Hindlimb muscle (tissue), 1 donor: ENCODE data around the gene CH25H. TPM values are rescaled to one million over a fixed set of nuclear protein-coding genes. Genes with fewer than 3 reads are reported as not detected.

Source experiments
- DNase-seq: peaks from one replicate; pipeline ENCODE4 v3.0.0-alpha.2; 2013
- polyA plus RNA-seq: library from polyadenylated mRNA; unstranded; fragments of 120-200 nt; gene quantifications from one replicate; pipeline ENCODE4 v1.2.1, GENCODE V29; 2013; ENCODE audit not compliant: insufficient read length

CH25H gene
- polyA plus RNA-seq, 1 donor = 0.80 TPM

GRCh38 chr10:89228962-89229361, 21.8 kb upstream of the CH25H start:
- no peak for DNase-seq

- no peak for DNase-seq
Measured at GRCh38 chr10:89228146-89228545, 21.0 kb upstream of the CH25H start.

GRCh38 chr10:89226891-89227290, 19.8 kb upstream of the CH25H start:
- no peak for DNase-seq

GRCh38 chr10:89224739-89225443, 17.8 kb upstream of the CH25H start:
- no peak for DNase-seq

GRCh38 chr10:89221919-89222318, 14.8 kb upstream of the CH25H start:
- DNase-seq = no peak

- no peak for DNase-seq
Measured at GRCh38 chr10:89219513-89220218, 12.5 kb upstream of the CH25H start.

GRCh38 chr10:89217057-89217990, 10.2 kb upstream of the CH25H start:
- DNase-seq = peak; percentile 64

GRCh38 chr10:89216056-89216455, 8.9 kb upstream of the CH25H start:
- DNase-seq = no peak

- no peak for DNase-seq
Measured at GRCh38 chr10:89215511-89215910, 8.4 kb upstream of the CH25H start.

GRCh38 chr10:89214566-89215165, 7.5 kb upstream of the CH25H start:
- no peak for DNase-seq

- DNase-seq = no peak
Measured at GRCh38 chr10:89213191-89213808, 6.2 kb upstream of the CH25H start.

GRCh38 chr10:89210794-89211425, 3.8 kb upstream of the CH25H start:
- DNase-seq = no peak

- DNase-seq = no peak
Measured at GRCh38 chr10:89209718-89210117, 2.6 kb upstream of the CH25H start.

- peak; percentile 49 for DNase-seq
Measured at GRCh38 chr10:89207801-89208551, 859 bp upstream of the CH25H start.

GRCh38 chr10:89206402-89207180, 526 bp downstream of the CH25H start:
- peak; percentile 46 for DNase-seq

- no peak for DNase-seq
Measured at GRCh38 chr10:89204621-89205185, 2.4 kb downstream of the CH25H start.

- no peak for DNase-seq
Measured at GRCh38 chr10:89203237-89203636, 3.9 kb downstream of the CH25H start.

- DNase-seq = no peak
Measured at GRCh38 chr10:89202033-89202425, 5.1 kb downstream of the CH25H start.

- DNase-seq = no peak
Measured at GRCh38 chr10:89201345-89202032, 5.6 kb downstream of the CH25H start.
